GM12872 (cell line): ENCODE data around the gene GJC2.

Source experiments
- CTCF ChIP-seq: IDR thresholded peaks from 3 replicates; pipeline ENCODE4 v1.5.1; 2011; ENCODE audit warnings: low read depth, mild to moderate bottlenecking, low read length, moderate library complexity; ENCODE audit not compliant: insufficient read depth

The GJC2 gene

DNA sequence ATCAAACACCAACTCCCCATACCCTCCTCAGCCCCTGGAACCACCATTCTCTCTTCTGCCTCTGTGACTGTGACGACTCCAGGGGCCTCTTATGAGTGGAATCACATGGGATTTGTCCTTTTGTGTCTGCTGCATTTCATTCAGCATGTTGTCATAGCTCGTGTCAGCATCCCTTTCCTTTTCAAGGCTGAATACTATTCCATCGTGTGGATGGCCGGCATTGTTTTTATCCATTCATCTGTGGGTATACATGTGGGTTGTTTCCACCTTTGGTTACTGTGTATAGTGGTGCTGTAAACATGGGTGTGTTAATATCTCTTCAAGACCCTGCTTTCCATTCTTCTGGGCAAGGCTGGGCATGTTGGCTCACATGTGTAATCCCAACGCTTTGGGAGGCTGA is 41.0 kb downstream of the GJC2 start:
- no peak for TF ChIP-seq CTCF

- no peak for TF ChIP-seq CTCF
These were observed 44.7 kb downstream of the GJC2 start for GRCh38 chr1:228194436-228194835.

GRCh38 chr1:228194921-228195812 is 45.4 kb downstream of the GJC2 start:
- TF ChIP-seq CTCF, result no peak

DNA sequence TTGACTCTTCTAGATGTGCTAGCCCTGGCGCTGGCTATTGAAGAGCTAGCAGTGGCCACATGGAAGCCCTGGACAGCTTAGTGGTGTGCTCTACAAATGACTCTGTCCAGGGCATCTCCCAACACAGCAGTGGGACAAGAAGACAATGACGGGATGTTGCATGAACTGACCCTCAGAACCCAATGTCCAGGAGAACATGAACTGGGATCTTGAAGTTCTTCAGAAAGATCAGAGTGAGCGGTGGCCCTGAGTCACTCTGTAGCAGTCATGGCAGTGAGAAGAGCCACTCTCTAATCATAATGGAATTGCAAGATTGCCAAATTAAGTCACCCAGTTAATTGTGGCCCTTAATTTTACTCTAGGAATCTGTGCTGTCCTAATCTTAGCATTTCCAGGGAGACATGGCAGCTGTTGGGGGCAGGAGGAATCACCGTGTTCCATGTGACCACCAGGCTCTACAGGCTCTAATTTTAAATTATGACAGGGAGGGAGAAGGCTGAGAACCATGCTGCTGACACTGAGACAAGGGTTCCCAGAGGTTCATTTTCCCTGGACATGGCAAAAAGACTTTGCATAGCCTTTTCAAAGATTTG is 47.9 kb downstream of the GJC2 start:
- TF ChIP-seq CTCF, result no peak

DNA sequence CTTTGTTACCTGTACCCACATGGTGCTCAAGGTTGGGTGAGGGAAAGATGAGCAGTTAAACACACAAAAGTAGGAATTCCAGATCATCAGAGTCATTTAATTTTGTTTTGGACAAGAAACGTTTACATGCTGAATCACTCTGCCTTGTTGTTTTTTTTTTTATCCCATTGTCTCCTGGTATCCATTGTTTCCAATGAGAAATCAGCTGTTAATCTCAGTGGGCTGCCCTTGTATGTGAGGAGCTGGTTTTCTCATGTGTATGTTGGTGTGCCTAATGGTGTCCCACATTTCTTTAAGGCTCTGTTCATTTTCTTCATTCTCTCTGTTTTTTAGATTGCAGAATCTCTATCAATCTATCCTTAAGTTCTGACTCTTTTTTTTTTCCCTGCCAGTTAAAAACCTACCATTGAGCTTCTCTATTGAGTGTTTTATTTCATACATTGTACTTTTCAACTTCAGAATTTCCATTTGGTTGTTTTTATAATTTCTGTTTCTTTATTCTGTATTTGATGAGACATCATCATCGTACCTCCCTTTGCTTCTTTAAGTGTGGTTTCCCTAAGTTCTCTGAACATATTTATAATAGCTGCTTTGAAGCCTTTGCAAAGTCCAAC is 49.4 kb downstream of the GJC2 start:
- no peak for TF ChIP-seq CTCF

GRCh38 chr1:228204958-228205357 is 55.2 kb downstream of the GJC2 start:
- no peak for TF ChIP-seq CTCF

DNA sequence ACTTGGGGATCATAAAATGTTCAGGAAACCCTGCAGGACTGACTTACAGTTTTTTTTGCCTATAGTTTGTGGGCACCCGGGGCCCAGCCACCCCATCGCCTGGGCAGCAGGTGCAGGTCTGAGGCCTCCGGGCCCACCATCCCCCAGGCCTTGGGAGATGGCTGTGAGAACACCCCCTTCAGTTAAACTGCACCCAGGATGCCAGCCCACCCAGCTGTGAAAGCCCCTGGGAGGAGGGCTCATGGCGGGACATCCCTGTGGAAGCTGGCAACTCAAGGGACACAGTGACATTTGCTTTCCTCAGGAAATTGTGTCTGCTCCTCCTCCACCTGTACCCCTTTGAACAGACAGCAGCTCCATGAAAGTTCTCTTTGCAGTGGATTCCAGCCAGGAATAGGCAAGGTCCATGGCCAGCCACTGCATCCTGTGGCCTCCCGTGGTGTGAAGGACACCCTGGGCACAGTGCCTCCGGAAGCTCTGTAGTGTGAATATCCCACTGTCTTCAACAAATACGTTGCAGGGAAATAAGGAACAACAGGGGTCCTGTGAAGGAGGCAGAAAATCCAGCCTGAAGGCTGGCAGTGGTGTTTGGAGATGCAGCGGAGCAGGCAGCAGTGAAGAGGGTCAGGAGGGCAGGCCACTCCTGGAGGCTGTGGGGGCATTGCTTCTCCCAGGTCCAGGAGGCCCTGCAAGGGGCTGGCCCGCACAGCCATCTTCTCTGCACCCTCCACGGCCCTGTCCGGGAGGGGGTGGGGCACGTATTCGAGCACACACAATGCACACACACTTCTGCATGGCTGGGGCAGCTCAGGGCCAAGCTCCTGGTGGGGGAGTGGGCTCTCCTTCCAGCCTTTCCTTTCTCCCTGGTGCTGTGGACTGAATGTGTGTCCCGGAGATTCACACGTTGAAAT is 56.1 kb downstream of the GJC2 start:
- TF ChIP-seq CTCF, result no peak
